Neural cell (in vitro differentiated cells): ENCODE measurements around the gene MYO18A. TPM values are rescaled to one million over a fixed set of nuclear protein-coding genes. Genes with fewer than 3 reads are reported as not detected.

Experiments used
- H2AFZ ChIP-seq: fragments of 200-600, 300-800 bp; sonication (generic), shearing (Covaris generic); 2 replicates; pipeline ENCODE4 v1.6.0; 2014; ENCODE audit warnings: low read depth, mild to moderate bottlenecking, antibody characterized with exemption, low read length, moderate library complexity
- H3F3A ChIP-seq: fragments of 200-600 bp; shearing (Covaris generic); 2 replicates; pipeline ENCODE4 v1.6.1; 2016; ENCODE audit warnings: mild to moderate bottlenecking, moderate library complexity, mixed read lengths, antibody characterized with exemption, low read length; ENCODE audit not compliant: insufficient read depth, poor library complexity, severe bottlenecking
- H3K27ac ChIP-seq: fragments of 200-600, 300-800 bp; sonication (generic), shearing (Covaris generic); 2 replicates; pipeline ENCODE4 v1.5.1; 2014; ENCODE audit warnings: mild to moderate bottlenecking, low read length, moderate library complexity
- H3K27me3 ChIP-seq: fragments of 300-800, 200-600 bp; sonication (generic), shearing (Covaris generic); 2 replicates; pipeline ENCODE4 v1.6.0; 2014; ENCODE audit warnings: mild to moderate bottlenecking, low read depth, low read length, moderate library complexity; ENCODE audit not compliant: insufficient read depth
- H3K36me3 ChIP-seq: fragments of 300-800, 200-600 bp; sonication (generic), shearing (Covaris generic); 2 replicates; pipeline ENCODE4 v1.5.1; 2014; ENCODE audit warnings: mild to moderate bottlenecking, antibody characterized with exemption, low read length, moderate library complexity; ENCODE audit not compliant: insufficient read depth
- H3K4me2 ChIP-seq: fragments of 300-800, 200-600 bp; sonication (generic), shearing (Covaris generic); 2 replicates; pipeline ENCODE4 v1.6.0; 2014; ENCODE audit warnings: mild to moderate bottlenecking, low read length
- H3K4me3 ChIP-seq: fragments of 300-800, 200-600 bp; sonication (generic), shearing (Covaris generic); 2 replicates; pipeline ENCODE4 v1.5.1; 2014; ENCODE audit warnings: mild to moderate bottlenecking, low read length, moderate library complexity
- H3K79me2 ChIP-seq: fragments of 200-600 bp; shearing (Covaris generic); replicated peaks from 2 replicates; pipeline ENCODE4 v1.6.0; 2014; ENCODE audit warnings: mild to moderate bottlenecking, low read length, moderate library complexity; ENCODE audit not compliant: insufficient read depth
- H3K9ac ChIP-seq: fragments of 300-800, 200-600 bp; sonication (generic), shearing (Covaris generic); 2 replicates; pipeline ENCODE4 v1.6.1; 2016; ENCODE audit warnings: mild to moderate bottlenecking, low read length, mixed read lengths
- H3K9me2 ChIP-seq: fragments of 200-600 bp; shearing (Covaris generic); 2 replicates; pipeline ENCODE4 v1.6.1; 2016; ENCODE audit warnings: mild to moderate bottlenecking, low read length, mixed read lengths; ENCODE audit not compliant: insufficient read depth
- H3K9me3 ChIP-seq: fragments of 200-600, 300-800 bp; sonication (generic), shearing (Covaris generic); 2 replicates; pipeline ENCODE4 v1.6.1; 2016; ENCODE audit warnings: mild to moderate bottlenecking, mixed run types, low read length, moderate library complexity, mixed read lengths
- H4K20me1 ChIP-seq: fragments of 200-600 bp; shearing (Covaris generic); 2 replicates; pipeline ENCODE4 v1.6.1; 2016; ENCODE audit warnings: mild to moderate bottlenecking, mixed run types; ENCODE audit not compliant: insufficient read depth
- CTCF ChIP-seq: fragments of 450-650 bp; IDR thresholded peaks from 2 replicates; pipeline ENCODE4 v1.5.1; 2014; ENCODE audit warnings: antibody characterized with exemption, mild to moderate bottlenecking, moderate library complexity; ENCODE audit not compliant: poor library complexity, severe bottlenecking
- EP300 ChIP-seq: fragments of 450-650 bp; conservative IDR thresholded peaks from 2 replicates; pipeline ENCODE4 v1.6.1; 2014; ENCODE audit warnings: antibody characterized with exemption, mild to moderate bottlenecking, moderate library complexity; ENCODE audit not compliant: poor library complexity, severe bottlenecking
- EZH2 ChIP-seq: fragments of 200-600, 300-800 bp; shearing (Covaris generic), sonication (generic); IDR thresholded peaks from 2 replicates; pipeline ENCODE4 v1.6.1; 2014; ENCODE audit warnings: antibody characterized with exemption, low read length, borderline replicate concordance, mild to moderate bottlenecking; ENCODE audit not compliant: insufficient read depth, poor library complexity, severe bottlenecking
- MXI1 ChIP-seq: fragments of 450-650 bp; conservative IDR thresholded peaks from 2 replicates; pipeline ENCODE4 v1.6.1; 2014; ENCODE audit warnings: antibody characterized with exemption, mild to moderate bottlenecking; ENCODE audit not compliant: poor library complexity, severe bottlenecking
- POLR2AphosphoS5 ChIP-seq: IDR thresholded peaks from 2 replicates; pipeline ENCODE4 v1.6.1; 2012
- RAD21 ChIP-seq: fragments of 450-650 bp; conservative IDR thresholded peaks from 2 replicates; pipeline ENCODE4 v1.6.1; 2014; ENCODE audit warnings: antibody characterized with exemption, mild to moderate bottlenecking, moderate library complexity
- REST ChIP-seq: IDR thresholded peaks from 2 replicates; pipeline ENCODE4 v1.6.1; 2012; ENCODE audit warnings: borderline replicate concordance
- SMC3 ChIP-seq: fragments of 450-650 bp; conservative IDR thresholded peaks from 2 replicates; pipeline ENCODE4 v1.6.1; 2014; ENCODE audit warnings: antibody characterized with exemption, mild to moderate bottlenecking, moderate library complexity; ENCODE audit not compliant: poor library complexity
- TAF1 ChIP-seq: IDR thresholded peaks from 2 replicates; pipeline ENCODE4 v1.6.1; 2012; ENCODE audit warnings: low read depth
- polyA plus RNA-seq: library from polyadenylated mRNA; depleted of rRNA; stranded (reverse); fragments of >200 nt; gene quantifications from 2 replicates; pipeline ENCODE4 v1.2.3, GENCODE V29; 2014

The MYO18A gene
- polyA plus RNA-seq, 1 donor from 2014 or later = 21.6 TPM

- no peak overlapping the region for H3K4me3 ChIP-seq
- no peaks in the 10 kb centered on the region for H4K20me1 ChIP-seq
- no peaks in the 10 kb centered on the region for H3F3A ChIP-seq
- H3K9me2 ChIP-seq = no peaks in the 10 kb centered on the region
- no peak overlapping the region for H3K4me2 ChIP-seq
- no peak overlapping the region for H3K27ac ChIP-seq
- TF ChIP-seq REST (no peak), POLR2AphosphoS5 (no peak), CTCF (no peak), MXI1 (no peak), TAF1 (no peak), EZH2 (no peak), SMC3 (no peak), RAD21 (no peak)
- no peak overlapping the region for H2AFZ ChIP-seq
- no peaks in the 10 kb centered on the region for H3K27me3 ChIP-seq
- H3K9ac ChIP-seq = no peak overlapping the region
- H3K9me3 ChIP-seq = no peaks in the 10 kb centered on the region
- H3K36me3 ChIP-seq = no peaks in the 10 kb centered on the region
- H3K79me2 ChIP-seq = no peaks in the 10 kb centered on the region
Measured at GRCh38 chr17:29129731-29130130, 50.5 kb downstream of the MYO18A start.

- H3K4me3 ChIP-seq = no peak overlapping the region
- H3K9ac ChIP-seq = no peak overlapping the region
- TF ChIP-seq TAF1 = no peak
- no peak for TF ChIP-seq RAD21
- no peak for TF ChIP-seq EP300
- no peak for TF ChIP-seq EZH2
- no peak for TF ChIP-seq REST
- TF ChIP-seq MXI1 = no peak
- no peak for TF ChIP-seq POLR2AphosphoS5
- TF ChIP-seq CTCF = no peak
- TF ChIP-seq SMC3 = no peak
- no peaks in the 10 kb centered on the region for H3K9me2 ChIP-seq
- no peak overlapping the region for H2AFZ ChIP-seq
- H3K9me3 ChIP-seq = no peaks in the 10 kb centered on the region
- no peaks in the 10 kb centered on the region for H4K20me1 ChIP-seq
- H3K4me2 ChIP-seq = no peak overlapping the region
- H3K27ac ChIP-seq = no peak overlapping the region
- H3K79me2 ChIP-seq = no peaks in the 10 kb centered on the region
- no peaks in the 10 kb centered on the region for H3F3A ChIP-seq
- no peaks in the 10 kb centered on the region for H3K27me3 ChIP-seq
- H3K36me3 ChIP-seq = no peaks in the 10 kb centered on the region
Measured at GRCh38 chr17:29127840-29128239, 52.4 kb downstream of the MYO18A start.
